KMS-11 (cell line): ENCODE data around the gene PLBD2.

Source experiments
- H2AFZ ChIP-seq: fragments of 200-600 bp; sonication (generic); 2 replicates; pipeline ENCODE4 v1.6.1; 2016; ENCODE audit warnings: antibody characterized with exemption, mixed run types, low read depth
- H3K27ac ChIP-seq: fragments of 200-600 bp; sonication (generic); 2 replicates; pipeline ENCODE4 v1.6.1; 2016; ENCODE audit warnings: mild to moderate bottlenecking, mixed run types
- H3K27me3 ChIP-seq: fragments of 200-600 bp; sonication (generic); 2 replicates; pipeline ENCODE4 v1.6.1; 2017; ENCODE audit warnings: mild to moderate bottlenecking, low read depth, mixed run types, moderate library complexity; ENCODE audit not compliant: insufficient read depth
- H3K36me3 ChIP-seq: fragments of 200-600 bp; sonication (generic); 2 replicates; pipeline ENCODE4 v1.6.1; 2017; ENCODE audit warnings: mild to moderate bottlenecking, mixed run types; ENCODE audit not compliant: insufficient read depth
- H3K4me1 ChIP-seq: fragments of 200-600 bp; sonication (generic); 2 replicates; pipeline ENCODE4 v1.6.1; 2016; ENCODE audit warnings: mild to moderate bottlenecking, low read depth, mixed run types; ENCODE audit not compliant: poor library complexity, severe bottlenecking
- H3K4me2 ChIP-seq: fragments of 200-600 bp; sonication (generic); 2 replicates; pipeline ENCODE4 v1.7.0; 2016; ENCODE audit warnings: mild to moderate bottlenecking, mixed run types
- H3K4me3 ChIP-seq: fragments of 200-600 bp; sonication (generic); IDR thresholded peaks from 2 replicates; pipeline ENCODE4 v1.6.1; 2017; ENCODE audit warnings: low read depth, low read length, mixed read lengths; ENCODE audit not compliant: insufficient read depth
- H3K79me2 ChIP-seq: fragments of 200-600 bp; sonication (generic); 2 replicates; pipeline ENCODE4 v1.6.1; 2016; ENCODE audit warnings: low read depth, mixed run types; ENCODE audit not compliant: insufficient read depth
- H3K9ac ChIP-seq: fragments of 200-600 bp; sonication (generic); 2 replicates; pipeline ENCODE4 v1.6.1; 2016; ENCODE audit warnings: mild to moderate bottlenecking, mixed run types
- H4K20me1 ChIP-seq: fragments of 200-600 bp; sonication (generic); 2 replicates; pipeline ENCODE4 v1.6.1; 2016; ENCODE audit warnings: mild to moderate bottlenecking, mixed run types; ENCODE audit not compliant: insufficient read depth
- TF ChIP-seq, protein P1 (sequence below): fragments of 200-600 bp; sonication (generic); conservative IDR thresholded peaks from 2 replicates; pipeline ENCODE4 v1.6.1; 2017; ENCODE audit warnings: low read depth, mild to moderate bottlenecking, antibody characterized with exemption, low read length, moderate library complexity, mixed read lengths

Gene PLBD2

DNA sequence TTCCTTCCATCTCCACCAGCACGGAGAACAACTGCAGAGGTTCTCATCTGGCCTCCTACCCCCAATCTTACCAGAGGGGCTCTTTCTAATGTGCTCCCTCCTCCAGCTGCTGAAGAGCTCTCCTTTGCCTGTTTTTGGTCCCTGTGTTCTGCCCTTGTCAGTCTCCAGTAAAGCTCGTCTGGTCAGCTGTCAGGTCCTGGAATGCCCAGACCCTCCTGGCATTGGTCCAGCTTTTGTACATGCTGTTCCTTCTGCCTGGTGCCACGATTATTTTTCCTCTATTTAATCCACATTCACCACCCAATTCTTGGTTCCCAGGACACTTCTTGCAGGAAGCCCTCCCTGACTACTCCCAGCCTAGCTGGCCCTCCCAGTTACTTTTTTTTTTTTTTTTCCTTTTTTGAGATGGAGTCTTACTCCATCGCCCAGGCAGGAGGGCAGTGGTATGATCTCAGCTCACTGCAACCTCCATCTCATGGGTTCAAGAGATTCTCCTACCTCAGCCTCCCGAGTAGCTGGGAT lies 30.0 kb upstream of the PLBD2 start:
- Histone ChIP-seq H3K9ac (no peak overlapping the region), H2AFZ (no peak overlapping the region), H3K4me3 (no peak overlapping the region), H3K79me2 (no peaks in the 10 kb centered on the region), H3K4me1 (peaks cover 4% of the 10 kb centered on the region), H3K27me3 (no peaks in the 10 kb centered on the region), H3K4me2 (no peak overlapping the region), H4K20me1 (no peaks in the 10 kb centered on the region), H3K36me3 (no peaks in the 10 kb centered on the region), H3K27ac (no peak overlapping the region)
- TF ChIP-seq, protein P1, sequence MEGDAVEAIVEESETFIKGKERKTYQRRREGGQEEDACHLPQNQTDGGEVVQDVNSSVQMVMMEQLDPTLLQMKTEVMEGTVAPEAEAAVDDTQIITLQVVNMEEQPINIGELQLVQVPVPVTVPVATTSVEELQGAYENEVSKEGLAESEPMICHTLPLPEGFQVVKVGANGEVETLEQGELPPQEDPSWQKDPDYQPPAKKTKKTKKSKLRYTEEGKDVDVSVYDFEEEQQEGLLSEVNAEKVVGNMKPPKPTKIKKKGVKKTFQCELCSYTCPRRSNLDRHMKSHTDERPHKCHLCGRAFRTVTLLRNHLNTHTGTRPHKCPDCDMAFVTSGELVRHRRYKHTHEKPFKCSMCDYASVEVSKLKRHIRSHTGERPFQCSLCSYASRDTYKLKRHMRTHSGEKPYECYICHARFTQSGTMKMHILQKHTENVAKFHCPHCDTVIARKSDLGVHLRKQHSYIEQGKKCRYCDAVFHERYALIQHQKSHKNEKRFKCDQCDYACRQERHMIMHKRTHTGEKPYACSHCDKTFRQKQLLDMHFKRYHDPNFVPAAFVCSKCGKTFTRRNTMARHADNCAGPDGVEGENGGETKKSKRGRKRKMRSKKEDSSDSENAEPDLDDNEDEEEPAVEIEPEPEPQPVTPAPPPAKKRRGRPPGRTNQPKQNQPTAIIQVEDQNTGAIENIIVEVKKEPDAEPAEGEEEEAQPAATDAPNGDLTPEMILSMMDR: no peak

DNA sequence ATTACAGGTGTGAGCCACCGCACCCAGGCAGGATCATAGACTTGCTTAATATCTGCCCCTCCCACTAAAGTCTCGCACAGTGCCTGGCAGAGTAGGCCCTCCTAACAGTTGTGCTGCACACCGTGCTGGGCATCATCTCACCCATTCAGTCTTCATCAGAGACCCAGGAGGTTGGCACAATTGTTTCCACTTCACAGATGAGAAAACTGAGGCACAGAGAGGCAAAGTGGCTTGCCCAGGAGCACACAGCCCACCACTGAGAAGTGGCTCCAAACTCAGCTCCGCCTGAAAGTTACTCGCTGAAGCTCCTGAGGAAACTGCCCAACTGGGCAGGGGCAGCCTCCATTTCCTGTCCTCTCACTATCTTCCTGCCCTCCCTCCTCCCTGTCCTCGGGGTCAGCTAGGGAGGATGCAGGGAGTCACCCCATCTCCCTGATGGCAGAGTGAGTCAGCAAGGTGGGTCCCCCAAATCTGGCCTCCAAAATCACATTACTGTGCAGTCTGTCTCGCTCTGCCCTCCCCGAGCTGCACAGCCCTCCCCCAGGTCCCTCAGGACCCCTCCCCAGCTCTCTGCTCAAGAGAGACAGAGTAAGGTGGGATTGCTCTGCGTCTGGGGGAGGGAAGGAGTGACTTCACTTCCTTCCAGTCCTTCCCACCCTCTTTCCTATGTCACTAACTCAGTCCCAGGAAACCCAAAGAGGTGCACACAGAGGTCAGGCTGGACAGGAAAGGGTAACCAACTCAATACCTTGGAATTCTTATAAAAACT lies 29.2 kb upstream of the PLBD2 start:
- H3K4me2 ChIP-seq: no peak overlapping the region
- H3K79me2 ChIP-seq: no peaks in the 10 kb centered on the region
- H3K27ac ChIP-seq: no peak overlapping the region
- H3K4me3 ChIP-seq: no peak overlapping the region
- no peak overlapping the region for H3K9ac ChIP-seq
- H3K27me3 ChIP-seq: no peaks in the 10 kb centered on the region
- H3K4me1 ChIP-seq: no peaks in the 10 kb centered on the region
- no peaks in the 10 kb centered on the region for H3K36me3 ChIP-seq
- H4K20me1 ChIP-seq: no peaks in the 10 kb centered on the region
- H2AFZ ChIP-seq: no peak overlapping the region
- TF ChIP-seq, protein P1: no peak

DNA sequence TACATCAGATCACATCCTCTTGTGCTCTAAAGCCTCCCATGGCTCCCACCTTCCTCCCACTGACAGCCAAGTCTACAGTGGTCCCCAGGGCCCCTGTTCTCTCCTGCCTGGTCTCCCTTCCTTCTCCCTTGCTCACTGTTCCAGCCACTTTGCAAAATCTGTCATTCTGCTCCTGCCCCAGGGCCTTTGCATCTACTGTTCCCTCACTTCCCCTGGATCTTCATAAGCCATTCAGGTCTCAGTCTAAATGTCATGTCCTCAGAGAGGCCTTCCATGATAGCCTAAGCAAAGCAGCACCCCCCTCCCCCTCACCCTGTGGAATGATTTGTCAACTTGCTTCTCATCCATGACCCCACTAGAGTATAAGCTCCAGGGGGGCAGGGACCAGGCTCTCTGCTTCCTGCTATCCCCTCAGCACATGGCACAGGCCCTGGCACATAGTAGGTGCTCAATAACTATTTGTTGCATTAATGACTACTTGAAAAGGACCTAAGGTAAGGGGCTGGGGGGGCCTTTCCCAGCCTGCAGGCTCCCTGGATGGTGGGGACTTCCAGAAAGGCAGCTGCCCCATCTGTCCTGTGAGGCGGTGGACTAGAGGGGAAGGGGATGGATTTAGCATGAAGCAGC lies 28.5 kb upstream of the PLBD2 start:
- no peak overlapping the region for H3K27ac ChIP-seq
- no peak overlapping the region for H3K4me3 ChIP-seq
- no peak overlapping the region for H2AFZ ChIP-seq
- no peaks in the 10 kb centered on the region for H3K27me3 ChIP-seq
- TF ChIP-seq, protein P1: no peak
- H4K20me1 ChIP-seq: no peaks in the 10 kb centered on the region
- no peak overlapping the region for H3K9ac ChIP-seq
- no peaks in the 10 kb centered on the region for H3K4me1 ChIP-seq
- no peak overlapping the region for H3K4me2 ChIP-seq
- no peaks in the 10 kb centered on the region for H3K79me2 ChIP-seq
- H3K36me3 ChIP-seq: no peaks in the 10 kb centered on the region

DNA sequence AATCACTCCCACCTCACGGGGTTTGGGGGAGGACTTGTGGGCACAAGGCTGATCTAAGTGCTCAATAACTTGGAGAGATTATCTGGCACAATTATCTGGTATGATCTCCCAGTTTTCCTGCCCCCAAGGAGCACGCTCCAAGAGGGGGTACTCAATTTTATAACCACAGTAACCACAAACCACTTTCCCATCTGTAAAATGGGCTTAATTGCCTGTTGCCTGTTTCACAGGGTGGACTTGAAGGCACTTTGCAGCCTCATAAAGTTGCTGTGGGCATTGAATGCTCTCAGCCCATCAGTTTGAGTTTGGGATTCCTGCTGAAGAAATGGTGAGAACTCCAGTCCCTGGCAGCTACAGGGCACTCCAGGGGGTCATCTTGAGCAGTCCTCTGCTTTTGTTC lies 27.9 kb upstream of the PLBD2 start:
- Histone ChIP-seq H3K4me1 (no peaks in the 10 kb centered on the region), H2AFZ (no peak overlapping the region), H4K20me1 (no peaks in the 10 kb centered on the region), H3K4me3 (no peak overlapping the region), H3K79me2 (no peaks in the 10 kb centered on the region), H3K9ac (no peak overlapping the region), H3K4me2 (no peak overlapping the region), H3K36me3 (no peaks in the 10 kb centered on the region), H3K27me3 (no peaks in the 10 kb centered on the region), H3K27ac (no peak overlapping the region)
- TF ChIP-seq, protein P1: no peak
